GM21786 (cell line): ENCODE data around the gene ATOH7.
"Not testable (repeated sequence)": the region's sequence is repeated elsewhere in the genome, so short reads cannot be mapped to it uniquely, and the experiment has no call there.

Source experiments
- ATAC-seq: cut with Tn5 transposase; IDR thresholded peaks from one replicate; pipeline ENCODE4 v1.9.1; 2021; ENCODE audit not compliant: unreplicated experiment

Gene ATOH7

GRCh38 chr10:68237173-68237572 lies 5.3 kb upstream of the ATOH7 start:
- ATAC-seq = no peak

GRCh38 chr10:68235581-68235980 lies 3.7 kb upstream of the ATOH7 start:
- ATAC-seq = no peak

GRCh38 chr10:68235111-68235510 lies 3.2 kb upstream of the ATOH7 start:
- no peak for ATAC-seq

GRCh38 chr10:68233046-68233445 lies 1.1 kb upstream of the ATOH7 start:
- ATAC-seq = no peak

GRCh38 chr10:68231106-68231816 lies 652 bp downstream of the ATOH7 start:
- ATAC-seq = peak; percentile 93

GRCh38 chr10:68230268-68230667 lies 1.6 kb downstream of the ATOH7 start:
- ATAC-seq = no peak

- ATAC-seq = no peak
These were observed 7.1 kb downstream of the ATOH7 start for GRCh38 chr10:68224810-68225209.

- no peak for ATAC-seq
These were observed 8.3 kb downstream of the ATOH7 start for GRCh38 chr10:68223535-68224165.

GRCh38 chr10:68222391-68222790 lies 9.5 kb downstream of the ATOH7 start:
- ATAC-seq = no peak

GRCh38 chr10:68221196-68221595 lies 10.7 kb downstream of the ATOH7 start:
- no peak for ATAC-seq

- ATAC-seq = no peak
These were observed 13.1 kb downstream of the ATOH7 start for GRCh38 chr10:68218786-68219185.

- ATAC-seq = no peak
These were observed 19.1 kb downstream of the ATOH7 start for GRCh38 chr10:68212721-68213352.

GRCh38 chr10:68211669-68212068 lies 20.2 kb downstream of the ATOH7 start:
- ATAC-seq = no peak

GRCh38 chr10:68208424-68209042 lies 23.4 kb downstream of the ATOH7 start:
- peak; percentile 67 for ATAC-seq

GRCh38 chr10:68202960-68203353 lies 29.0 kb downstream of the ATOH7 start:
- no peak for ATAC-seq

GRCh38 chr10:68196701-68197100 lies 35.2 kb downstream of the ATOH7 start:
- ATAC-seq = no peak

- ATAC-seq = not testable (repeated sequence)
These were observed 36.1 kb downstream of the ATOH7 start for GRCh38 chr10:68195776-68196175.

GRCh38 chr10:68194290-68194689 lies 37.6 kb downstream of the ATOH7 start:
- ATAC-seq = no peak

GRCh38 chr10:68192113-68192512 lies 39.8 kb downstream of the ATOH7 start:
- ATAC-seq = no peak

GRCh38 chr10:68188835-68189234 lies 43.1 kb downstream of the ATOH7 start:
- no peak for ATAC-seq

- ATAC-seq = no peak
These were observed 46.8 kb downstream of the ATOH7 start for GRCh38 chr10:68185085-68185484.

GRCh38 chr10:68184546-68184945 lies 47.4 kb downstream of the ATOH7 start:
- ATAC-seq = no peak
